Right lobe of liver (tissue), 6 donors: Measurements from ENCODE around the gene LARP1B. TPM values are rescaled to one million over a fixed set of nuclear protein-coding genes. Genes with fewer than 3 reads are reported as not detected.
"Not testable (repeated sequence)": the region's sequence is repeated elsewhere in the genome, so short reads cannot be mapped to it uniquely, and the experiment has no call there.

Source experiments
- ATAC-seq, 4 donors: fragments of 200-7000 bp; cut with Tn5 transposase; one replicate each; pipeline ENCODE4 v1.9.1; 2020; ENCODE audit warnings: mild to moderate bottlenecking in 4 of 4, moderate library complexity in 4 of 4
- DNase-seq, 3 donors: peaks; one replicate each; pipeline ENCODE4 v3.0.0-alpha.2; 2020
- H3K27ac ChIP-seq, 3 donors: fragments of 200-600 bp; one replicate each; pipeline ENCODE4 v1.8.0; 2022
- H3K27me3 ChIP-seq, 2 donors: fragments of 200-600 bp; one replicate each; pipeline ENCODE4 v1.8.0; 2022
- H3K36me3 ChIP-seq, 4 donors: fragments of 200-600 bp; sonication (generic) in 1 of 4; one replicate each; pipeline versions ENCODE4 v1.5.1 to v1.8.0; 2017 to 2022; ENCODE audit warnings: control low read depth in 1 of 4
- H3K4me1 ChIP-seq, 4 donors: fragments of 200-600 bp; sonication (generic) in 1 of 4; one replicate each; pipeline versions ENCODE4 v1.5.1 to v1.8.0; 2017 to 2022; ENCODE audit warnings: control low read depth in 1 of 4
- H3K4me3 ChIP-seq, 3 donors: fragments of 200-600 bp; one replicate each; pipeline ENCODE4 v1.8.0; 2022
- H3K9me3 ChIP-seq, 4 donors: fragments of 200-600 bp; sonication (generic) in 1 of 4; one replicate each; pipeline versions ENCODE4 v1.5.1 to v1.8.0; 2017 to 2022; ENCODE audit warnings: control low read depth in 1 of 4
- POLR2A ChIP-seq: fragments of 450-650 bp; IDR thresholded peaks from one replicate; pipeline ENCODE4 v1.6.1; 2017; ENCODE audit warnings: antibody characterized with exemption, mild to moderate bottlenecking
- WGBS: methylation state at CpG from one replicate; pipeline ENCODE4 v1.1.6; 2018; ENCODE audit warnings: low coverage, low lambda C conversion rate; ENCODE audit not compliant: insufficient coverage; ENCODE audit errors: missing lambda C conversion rate; 5-methylcytosine and 5-hydroxymethylcytosine counted together
- intact Hi-C, 2 donors: fragments of 100-400 bp; cut with DNase I; formaldehyde crosslinking; loops; one replicate each; pipeline versions ENCODE4 v1.11.2 to v1.14.1; 2022
- total RNA-seq, 6 experiments: library from RNA; depleted of rRNA in 2 of 6; stranded (reverse); fragments of >200 nt in 2 of 6; fragmentation: NEBNext Ultra II Directional in 3 of 6; extraction: Animal tissue kit (Norgen Biotek cat#: 25700) in 3 of 6; gene quantifications; one replicate each; pipeline versions ENCODE4 v1.1.0 to v1.2.4, GENCODE V29; 2016 to 2023
- TF ChIP-seq, protein P1 (sequence below), 4 donors: fragments of 200-600 bp in 3 of 4; fragments of 450-650 bp in 1 of 4; IDR thresholded peaks; one replicate each; pipeline versions ENCODE4 v1.5.1 to v1.8.0; 2016 to 2022; ENCODE audit warnings: antibody characterized with exemption in 4 of 4, mild to moderate bottlenecking in 2 of 4
- donor health status: DM: no; HTN: yes; CAD: no.
- donor health status: DM: no; HTN: no; CAD: no.
- donor health status: DM: no; HTN: no; CAD: no.
- donor health status: DM: no; HTN: yes; CAD: no.
- donor health status: DM: no; HTN: yes; CAD: no.

The LARP1B gene
- total RNA-seq, 6 experiments from 2014 or later: 27.4 to 42.0 (median 31.6) TPM

- no peak overlapping the region for H3K4me3 ChIP-seq
- TF ChIP-seq, protein P1, sequence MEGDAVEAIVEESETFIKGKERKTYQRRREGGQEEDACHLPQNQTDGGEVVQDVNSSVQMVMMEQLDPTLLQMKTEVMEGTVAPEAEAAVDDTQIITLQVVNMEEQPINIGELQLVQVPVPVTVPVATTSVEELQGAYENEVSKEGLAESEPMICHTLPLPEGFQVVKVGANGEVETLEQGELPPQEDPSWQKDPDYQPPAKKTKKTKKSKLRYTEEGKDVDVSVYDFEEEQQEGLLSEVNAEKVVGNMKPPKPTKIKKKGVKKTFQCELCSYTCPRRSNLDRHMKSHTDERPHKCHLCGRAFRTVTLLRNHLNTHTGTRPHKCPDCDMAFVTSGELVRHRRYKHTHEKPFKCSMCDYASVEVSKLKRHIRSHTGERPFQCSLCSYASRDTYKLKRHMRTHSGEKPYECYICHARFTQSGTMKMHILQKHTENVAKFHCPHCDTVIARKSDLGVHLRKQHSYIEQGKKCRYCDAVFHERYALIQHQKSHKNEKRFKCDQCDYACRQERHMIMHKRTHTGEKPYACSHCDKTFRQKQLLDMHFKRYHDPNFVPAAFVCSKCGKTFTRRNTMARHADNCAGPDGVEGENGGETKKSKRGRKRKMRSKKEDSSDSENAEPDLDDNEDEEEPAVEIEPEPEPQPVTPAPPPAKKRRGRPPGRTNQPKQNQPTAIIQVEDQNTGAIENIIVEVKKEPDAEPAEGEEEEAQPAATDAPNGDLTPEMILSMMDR (IDR thresholded peaks at IDR 0.05): no peak
- TF ChIP-seq POLR2A: no peak
- no peak overlapping the region for H3K27ac ChIP-seq
- 27% methylated on average over 1 of the region's 1 CpG for WGBS
- no peaks in the 10 kb centered on the region for H3K9me3 ChIP-seq
- intact Hi-C loops: no loop called here
- no peak for DNase-seq
- no peaks in the 10 kb centered on the region for H3K27me3 ChIP-seq
- ATAC-seq: no peak
- no peaks in the 10 kb centered on the region for H3K36me3 ChIP-seq
- H3K4me1 ChIP-seq: no peaks in the 10 kb centered on the region
Measured at GRCh38 chr4:128256539-128256938, 195.4 kb downstream of the LARP1B start.

GRCh38 chr4:128258166-128258565, 197.1 kb downstream of the LARP1B start:
- H3K4me1 ChIP-seq, DNase-seq, H3K4me3 ChIP-seq, intact Hi-C loops, H3K27ac ChIP-seq, H3K9me3 ChIP-seq, H3K27me3 ChIP-seq, ATAC-seq, H3K36me3 ChIP-seq: not testable (repeated sequence)
- 85% methylated on average over 4 of the region's 4 CpGs for WGBS

- H3K27ac ChIP-seq, H3K36me3 ChIP-seq, H3K4me3 ChIP-seq, DNase-seq, intact Hi-C loops, H3K4me1 ChIP-seq, H3K27me3 ChIP-seq, ATAC-seq, H3K9me3 ChIP-seq: not testable (repeated sequence)
- 57% methylated on average over 4 of the region's 5 CpGs for WGBS
Measured at GRCh38 chr4:128259889-128260288, 198.8 kb downstream of the LARP1B start.

Other genes with a start within 250 kb of the LARP1B start
- 1 to 10 TPM in 2 of 6 experiments, under 1 TPM in 4; 0.29 to 1.4 (median 0.93) TPM for gene PLK4, start 180.4 kb upstream of the LARP1B start, total RNA-seq
- 10 to 100 TPM in 4 of 6 experiments, 1 to 10 TPM in 2; 9.4 to 17.1 (median 13.3) TPM for gene MFSD8, start 96.1 kb upstream of the LARP1B start, total RNA-seq
- gene ABHD18, start 95.9 kb upstream of the LARP1B start, total RNA-seq: 10 to 100 TPM in 3 of 6 experiments, 1 to 10 TPM in 3; 8.3 to 12.2 (median 10.2) TPM
- gene PGRMC2, start 226.5 kb downstream of the LARP1B start, total RNA-seq: 100 to 1,000 TPM in 1 of 6 experiments, 10 to 100 TPM in 5; 54.3 to 129 (median 65.7) TPM